NOMO-1 (cell line): Measurements from ENCODE around the gene GCH1.
"Not testable (repeated sequence)": the region's sequence is repeated elsewhere in the genome, so short reads cannot be mapped to it uniquely, and the experiment has no call there.

Experiments used
- DNase-seq, 2 experiments: peaks; one replicate each; lab custom pipeline; 2025; ENCODE audit not compliant: unreplicated experiment in 2 of 2; lab: John Stamatoyannopoulos, UW

The GCH1 gene, protein sequence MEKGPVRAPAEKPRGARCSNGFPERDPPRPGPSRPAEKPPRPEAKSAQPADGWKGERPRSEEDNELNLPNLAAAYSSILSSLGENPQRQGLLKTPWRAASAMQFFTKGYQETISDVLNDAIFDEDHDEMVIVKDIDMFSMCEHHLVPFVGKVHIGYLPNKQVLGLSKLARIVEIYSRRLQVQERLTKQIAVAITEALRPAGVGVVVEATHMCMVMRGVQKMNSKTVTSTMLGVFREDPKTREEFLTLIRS

DNA sequence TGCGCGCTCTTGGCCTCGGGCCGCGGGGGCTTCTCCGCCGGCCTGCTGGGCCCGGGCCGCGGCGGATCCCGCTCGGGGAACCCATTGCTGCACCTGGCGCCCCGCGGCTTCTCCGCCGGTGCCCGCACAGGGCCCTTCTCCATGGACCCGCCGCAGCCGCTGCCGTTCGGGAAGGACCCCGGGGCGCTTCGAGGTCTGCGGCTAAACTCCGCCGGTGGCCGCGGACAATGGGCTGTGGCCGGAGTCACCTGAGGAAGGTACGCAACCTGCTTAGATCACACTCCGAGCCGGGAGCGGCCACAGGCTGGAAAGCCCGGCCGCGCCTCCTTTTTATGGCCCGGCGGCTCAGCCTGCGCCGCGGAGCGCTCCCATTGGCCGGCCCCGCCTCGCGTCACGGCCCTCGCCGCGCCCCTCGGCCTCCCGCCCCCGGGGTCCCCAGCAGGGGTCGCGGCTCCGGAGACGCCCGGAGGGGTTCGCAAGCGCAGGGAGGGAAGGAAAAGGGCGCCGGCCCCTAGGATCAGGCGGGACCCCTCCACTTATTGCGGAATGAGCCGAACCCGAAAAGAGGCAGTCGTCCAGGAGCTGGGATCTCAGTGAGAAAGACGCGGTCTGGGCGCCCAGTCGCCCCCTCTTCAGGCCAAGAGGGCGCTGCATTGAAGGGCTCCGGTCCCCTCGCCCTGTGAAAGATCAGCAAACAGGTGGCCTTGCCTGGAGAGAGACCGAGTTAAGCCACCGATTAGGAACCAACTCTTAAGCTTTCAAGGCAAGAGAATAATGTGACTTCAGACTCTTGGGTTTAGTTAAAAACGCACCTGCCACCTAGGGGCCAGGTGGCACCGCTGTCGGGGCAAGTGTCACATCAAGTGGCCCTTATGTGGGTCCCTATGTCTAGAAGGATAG, at the start of gene GCH1:
Gene GCH1 (minus strand): TSS at position 306 of the 900 bp plus-strand sequence. CDS start 163 bp downstream, at position 143.
- peak; percentile 48 to 67 for DNase-seq

DNA sequence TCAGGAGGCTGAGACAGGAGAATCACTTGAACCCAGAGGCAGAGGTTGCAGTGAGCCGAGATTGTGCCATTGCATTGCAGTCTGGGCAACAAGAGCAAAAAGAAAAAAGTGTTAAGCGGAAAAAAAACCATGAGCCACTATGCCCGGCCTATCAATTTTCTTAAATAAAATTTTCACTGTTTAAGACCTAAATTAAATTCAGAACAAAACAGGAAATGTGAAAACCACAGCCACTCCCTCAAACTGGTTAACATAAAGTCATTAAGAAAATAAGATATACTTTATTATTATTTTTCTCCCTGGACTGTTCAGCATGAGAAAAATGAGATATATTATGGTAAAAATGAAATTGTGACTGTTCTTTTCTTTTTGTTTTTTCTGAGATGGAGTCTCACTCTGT, 44.6 kb upstream of the GCH1 start:
- no peak for DNase-seq

DNA sequence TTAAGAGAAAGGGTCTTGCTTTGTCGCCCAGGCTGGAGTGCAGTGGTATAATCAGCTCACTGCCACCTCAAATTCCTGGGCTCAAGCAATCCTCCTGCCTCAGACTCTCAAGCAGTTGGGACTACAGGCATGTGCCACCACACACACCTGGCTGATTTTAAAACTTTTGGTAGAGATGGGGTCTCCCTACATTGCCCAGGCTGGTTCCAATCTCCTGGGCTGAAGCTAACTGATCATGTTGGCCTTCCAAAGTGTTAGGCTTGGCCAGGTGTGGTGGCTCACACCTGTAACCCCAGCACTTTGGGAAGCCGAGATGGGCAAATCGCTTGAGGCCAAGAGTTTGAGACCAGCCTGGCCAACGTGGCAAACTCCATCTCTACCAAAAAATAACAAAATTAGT, 43.9 kb upstream of the GCH1 start:
- no peak for DNase-seq

DNA sequence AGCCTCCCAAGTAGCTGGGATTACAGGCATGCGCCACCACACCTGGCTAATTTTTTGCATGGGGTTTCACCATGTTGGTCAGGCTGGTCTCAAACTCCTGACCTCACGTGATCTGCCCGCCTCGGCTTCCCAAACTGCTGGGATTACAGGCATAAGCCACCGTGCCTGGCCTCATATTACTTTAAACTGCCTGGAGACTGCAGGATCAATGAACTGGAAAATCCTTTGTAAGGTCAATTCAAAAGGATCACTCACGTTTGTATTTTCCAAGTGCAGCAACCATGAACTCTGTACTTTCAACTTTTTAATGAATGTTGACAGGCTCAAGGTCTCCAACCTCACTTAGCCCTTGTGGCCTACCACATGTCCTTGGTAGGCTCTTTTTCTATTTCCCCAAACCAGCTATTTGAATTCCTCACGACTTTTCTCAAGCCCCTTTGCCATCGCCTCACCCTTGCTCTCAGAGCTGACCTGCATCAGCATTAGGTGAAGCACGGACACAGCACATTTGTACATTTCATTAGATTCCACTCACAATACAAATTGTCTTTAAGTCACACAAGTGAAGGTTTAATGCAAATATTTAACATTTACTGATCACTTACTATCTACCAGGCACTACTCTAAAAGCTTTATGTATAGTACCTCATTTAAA, 42.2 kb upstream of the GCH1 start:
- no peak for DNase-seq

DNA sequence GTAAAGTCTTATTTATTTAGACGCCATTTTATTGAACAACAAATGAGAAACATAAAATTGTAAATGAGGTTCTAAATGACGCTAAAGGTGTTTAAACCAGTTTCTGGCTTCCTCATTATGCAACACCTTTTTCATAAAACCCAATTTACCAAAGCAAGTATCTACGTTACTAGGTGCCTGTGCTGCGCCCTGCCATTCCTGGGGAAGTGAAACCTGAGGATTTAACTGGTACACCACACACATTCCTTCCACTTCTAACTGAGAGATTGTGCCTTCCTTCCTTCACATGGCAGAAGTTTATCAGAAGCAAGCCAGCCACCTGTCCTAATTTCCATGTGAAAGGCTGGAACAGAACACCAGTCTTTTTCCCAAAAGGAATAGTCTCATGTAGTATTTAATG, 40.3 kb upstream of the GCH1 start:
- peak; percentile 66 to 83 for DNase-seq

DNA sequence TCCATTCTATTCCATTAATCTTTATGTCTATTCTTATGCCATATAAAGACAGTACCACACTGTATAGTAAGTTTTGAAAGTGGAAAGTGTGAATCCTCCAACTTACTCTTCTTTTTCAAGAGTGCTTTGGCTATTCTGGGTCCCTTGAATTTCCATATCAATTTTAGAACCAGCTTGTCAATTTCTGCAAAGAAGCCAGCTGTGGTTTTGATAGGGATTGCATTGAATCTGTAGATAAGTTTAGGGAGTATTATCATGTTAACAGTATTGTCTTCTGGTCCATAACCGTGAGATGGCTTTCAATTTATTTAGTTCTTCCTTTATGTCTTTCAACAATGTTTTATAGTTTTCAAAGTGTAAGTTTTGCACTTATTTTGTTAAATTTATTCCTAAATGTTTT, 34.2 kb upstream of the GCH1 start:
- no peak for DNase-seq

DNA sequence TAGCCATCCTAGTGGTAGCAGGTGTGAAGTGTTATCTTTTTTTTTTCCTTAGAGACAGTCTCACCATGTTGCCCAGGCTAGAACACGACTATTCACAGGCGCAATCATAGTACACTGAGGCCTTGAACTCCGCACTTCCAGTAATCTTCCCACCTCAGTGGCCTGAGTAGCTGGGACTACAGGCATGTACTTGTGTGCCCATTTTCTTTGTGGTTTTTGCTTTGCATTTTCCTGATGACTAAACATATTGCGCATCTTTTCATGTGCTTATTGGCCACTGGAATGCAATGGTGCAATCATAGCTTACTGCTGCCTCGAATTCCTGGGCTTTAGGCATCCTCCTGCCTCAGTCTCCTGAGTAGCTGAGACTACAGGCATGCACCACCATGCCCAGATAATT, 33.3 kb upstream of the GCH1 start:
- DNase-seq: no peak

DNA sequence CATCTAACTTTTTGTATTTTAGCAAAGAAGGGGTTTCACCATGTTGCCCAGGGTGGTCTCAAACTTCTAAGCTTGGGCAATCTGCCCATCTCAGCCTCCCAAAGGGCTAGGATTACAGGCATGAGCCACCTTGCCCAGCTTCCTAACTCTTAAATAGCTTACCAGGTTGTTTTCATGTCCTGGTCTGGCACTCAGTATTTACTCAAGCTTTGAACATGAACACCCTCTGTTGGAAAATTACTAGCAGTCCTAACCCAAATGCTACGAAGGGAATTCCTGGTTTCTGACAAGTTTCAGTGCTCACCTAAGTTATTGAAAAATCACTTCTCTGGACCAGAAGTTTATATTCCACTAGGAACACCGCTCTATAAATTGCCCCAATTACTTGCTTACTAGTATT, 32.5 kb upstream of the GCH1 start:
- DNase-seq: no peak

DNA sequence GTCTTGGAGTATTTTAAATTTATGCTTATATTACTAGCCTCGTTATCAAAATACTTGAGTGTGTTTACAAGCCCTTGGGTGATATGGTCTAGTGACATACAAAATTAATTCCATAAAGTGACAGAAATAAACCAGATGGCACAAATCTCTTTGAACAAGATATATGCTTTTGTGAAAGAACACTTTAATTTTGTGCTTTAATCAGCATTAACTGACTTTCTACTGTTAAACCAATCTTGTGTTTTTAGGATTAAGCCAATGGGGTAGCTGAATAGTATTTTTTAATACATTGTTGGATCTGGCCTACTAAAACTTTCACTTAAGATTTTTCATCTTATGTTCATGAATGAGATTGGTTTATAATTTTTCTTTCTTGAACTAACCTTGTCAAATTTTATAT, 30.4 kb upstream of the GCH1 start:
- no peak for DNase-seq

DNA sequence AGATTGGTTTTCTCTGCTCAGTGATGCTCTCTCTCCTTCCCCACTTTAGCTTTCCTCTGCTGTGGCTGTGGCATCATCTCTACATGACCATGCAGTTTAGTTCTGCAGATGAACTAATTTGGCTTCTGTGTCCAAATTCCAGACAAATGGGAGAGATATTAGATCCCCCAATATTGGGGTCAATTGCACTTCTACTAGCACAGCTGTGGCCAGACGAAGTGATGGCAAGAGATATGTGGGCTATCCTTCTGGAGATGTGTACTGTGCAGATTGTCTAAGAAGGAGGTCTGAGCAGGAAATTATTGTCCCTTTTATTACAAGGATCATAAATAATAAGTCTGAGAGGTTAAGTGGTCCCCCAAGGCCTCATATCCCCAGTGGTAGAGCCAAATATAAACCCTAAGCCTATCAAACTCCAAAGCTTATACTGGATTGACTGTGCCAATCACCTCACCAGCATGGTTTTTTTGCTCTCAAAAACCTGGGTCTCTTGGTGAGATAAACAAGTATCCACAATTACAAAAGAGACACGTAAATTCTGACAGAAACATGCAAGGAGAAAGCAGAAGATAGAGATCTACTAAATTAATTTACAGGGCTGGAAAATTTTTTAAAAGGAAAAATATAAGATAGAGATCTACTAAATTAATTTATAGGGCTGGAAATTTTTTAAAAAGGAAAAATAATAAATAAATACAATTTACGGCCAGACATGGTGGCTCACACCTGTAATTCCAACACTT, 29.1 kb upstream of the GCH1 start:
- no peak for DNase-seq

DNA sequence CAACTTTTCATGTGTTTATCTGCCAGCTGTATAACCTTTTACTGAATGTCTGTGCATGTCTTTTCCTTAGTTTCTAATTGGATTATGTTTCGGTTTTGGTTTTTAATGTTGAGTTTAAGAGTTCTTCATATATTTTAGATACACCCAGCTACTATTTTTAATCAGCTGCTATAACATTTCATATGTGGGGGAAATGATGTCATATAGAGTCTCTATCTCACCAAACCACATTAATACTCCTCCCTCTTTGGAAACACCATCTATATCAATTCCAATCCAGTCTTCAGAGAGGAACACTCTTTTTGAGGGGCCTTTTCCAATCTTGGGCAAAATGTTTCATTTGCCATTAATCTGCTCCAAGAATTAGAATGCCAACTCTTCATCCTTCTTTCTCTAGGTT, 28.5 kb upstream of the GCH1 start:
- no peak for DNase-seq

DNA sequence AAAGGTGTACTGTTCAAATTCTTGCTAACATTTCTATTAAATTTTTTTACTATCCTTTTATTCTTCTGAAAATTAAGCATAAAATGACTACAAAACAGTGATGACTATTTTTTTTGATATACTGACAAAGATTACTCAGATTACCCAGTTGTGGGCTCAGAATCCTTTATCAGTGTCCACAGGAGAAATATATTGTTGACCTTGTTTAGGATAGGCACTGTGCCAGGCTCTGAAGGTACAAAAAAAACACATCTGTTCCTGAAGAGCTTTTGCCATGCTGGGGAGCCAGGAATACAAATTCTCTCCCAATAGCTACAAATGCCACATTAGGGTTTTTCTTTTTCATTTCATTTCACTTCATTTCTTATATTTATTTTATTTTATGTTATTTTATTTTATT, 26.9 kb upstream of the GCH1 start:
- DNase-seq: no peak

DNA sequence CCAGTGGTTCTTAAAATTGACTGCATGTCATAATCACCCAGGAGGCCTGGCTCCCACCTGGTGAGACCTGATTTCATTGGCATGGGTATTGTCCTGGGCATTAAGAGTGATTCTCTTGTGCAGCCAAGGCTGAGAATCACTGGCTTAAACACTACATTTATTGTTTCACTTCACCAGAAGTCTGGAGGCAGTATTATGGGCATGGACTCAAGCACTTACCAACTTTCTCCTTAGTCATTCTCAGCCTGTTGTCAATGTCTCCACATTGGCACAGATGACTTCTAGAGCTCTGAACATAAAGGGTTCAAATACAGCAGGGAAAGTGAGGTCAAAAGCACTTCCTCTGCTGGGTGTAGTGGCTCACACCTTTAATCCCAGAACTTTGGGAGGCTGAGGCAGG, 25.6 kb upstream of the GCH1 start:
- no peak for DNase-seq

DNA sequence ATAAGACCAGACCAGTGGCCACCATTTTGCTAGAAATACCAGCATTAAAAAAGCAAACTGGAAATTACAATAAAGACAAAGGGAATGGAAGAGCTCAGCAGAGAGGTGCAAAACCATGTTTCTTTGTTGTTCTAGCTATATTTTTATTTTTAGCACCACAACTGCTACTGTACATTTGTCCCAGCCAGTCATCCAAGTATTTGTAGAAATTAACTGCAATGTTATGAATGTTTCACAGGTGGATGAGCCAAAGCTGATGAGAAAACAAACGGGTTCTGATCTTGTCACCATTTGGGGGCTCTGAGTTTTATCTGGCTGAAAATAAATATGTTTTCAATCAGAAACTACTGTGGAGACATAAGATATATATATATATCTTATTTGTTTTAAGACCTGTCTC, 24.9 kb upstream of the GCH1 start:
- no peak for DNase-seq

DNA sequence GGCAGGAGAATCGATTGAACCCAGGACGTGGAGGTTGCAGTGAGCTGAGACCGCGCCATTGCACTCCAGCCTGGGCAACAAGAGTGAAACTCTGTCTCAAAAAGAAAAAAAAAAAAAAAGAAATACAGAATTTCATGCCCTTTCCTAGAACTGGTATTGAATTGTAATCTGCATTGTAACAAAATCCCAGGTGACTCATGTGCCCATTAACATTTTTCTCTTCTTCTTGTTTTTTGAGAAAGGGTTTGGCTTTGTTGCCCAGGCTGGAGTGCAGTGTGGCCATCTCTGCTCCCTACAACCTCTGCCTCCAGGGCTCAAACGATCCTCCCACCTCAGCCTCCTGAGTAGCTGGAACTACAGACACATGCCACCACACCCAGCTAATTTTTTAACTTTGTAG, 23.9 kb upstream of the GCH1 start:
- DNase-seq: not testable (repeated sequence)

DNA sequence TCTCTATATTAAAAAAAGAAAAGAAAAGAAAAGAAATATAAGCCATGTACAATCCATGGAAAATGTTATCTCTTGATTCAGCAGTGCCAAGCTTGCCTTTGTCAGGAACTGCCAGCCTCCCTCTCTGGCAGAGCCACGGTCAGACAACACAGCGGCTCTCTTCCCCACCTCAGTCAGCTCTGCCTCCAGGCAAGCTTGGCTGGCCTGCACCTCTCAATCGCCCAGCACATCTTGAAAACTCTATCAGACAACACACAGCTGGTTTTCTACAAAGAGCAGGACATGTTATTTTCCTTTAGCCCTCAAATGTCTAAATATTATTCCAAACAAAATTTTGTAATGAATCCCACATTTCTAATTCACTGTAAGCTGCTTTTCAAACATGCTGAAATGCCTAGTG, 20.0 kb upstream of the GCH1 start:
- no peak for DNase-seq

DNA sequence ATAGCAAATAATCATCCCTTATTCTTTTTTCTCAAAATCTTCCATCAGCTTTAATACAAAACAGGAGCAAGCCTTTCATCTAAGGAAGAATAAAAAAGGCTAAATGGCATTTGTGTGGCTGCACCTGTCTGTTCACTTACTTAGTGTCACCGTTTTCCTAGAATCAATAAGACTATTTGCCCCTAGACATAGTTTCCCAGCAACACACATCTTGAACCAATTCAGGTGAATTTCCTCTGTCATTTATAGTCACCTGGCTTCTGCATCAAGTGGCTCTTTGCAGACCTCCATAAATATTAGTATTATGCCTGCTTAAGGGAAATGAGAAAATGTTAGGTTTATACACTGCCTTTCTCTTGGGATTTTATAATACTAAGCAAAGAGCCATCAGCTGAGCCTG, 17.4 kb upstream of the GCH1 start:
- no peak for DNase-seq

DNA sequence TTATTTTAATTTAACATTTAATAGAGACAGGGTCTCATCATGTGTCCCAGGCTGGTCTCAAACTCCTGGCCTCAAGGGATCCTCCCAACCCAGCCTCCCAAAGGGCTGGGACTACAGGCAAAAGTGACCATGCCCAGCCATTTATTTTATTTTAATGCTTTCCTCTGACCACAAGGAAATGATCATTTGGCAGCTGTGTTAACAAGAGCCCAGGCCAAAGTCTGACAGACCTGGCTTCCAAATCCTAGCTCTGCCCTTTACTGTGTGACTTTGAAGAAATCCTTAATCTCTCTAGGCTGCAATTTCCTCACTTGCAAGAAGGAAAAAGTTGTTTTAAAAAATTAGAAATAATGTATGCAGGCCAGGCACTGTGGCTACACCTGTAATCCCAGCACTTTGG, 16.7 kb upstream of the GCH1 start:
- DNase-seq: no peak

DNA sequence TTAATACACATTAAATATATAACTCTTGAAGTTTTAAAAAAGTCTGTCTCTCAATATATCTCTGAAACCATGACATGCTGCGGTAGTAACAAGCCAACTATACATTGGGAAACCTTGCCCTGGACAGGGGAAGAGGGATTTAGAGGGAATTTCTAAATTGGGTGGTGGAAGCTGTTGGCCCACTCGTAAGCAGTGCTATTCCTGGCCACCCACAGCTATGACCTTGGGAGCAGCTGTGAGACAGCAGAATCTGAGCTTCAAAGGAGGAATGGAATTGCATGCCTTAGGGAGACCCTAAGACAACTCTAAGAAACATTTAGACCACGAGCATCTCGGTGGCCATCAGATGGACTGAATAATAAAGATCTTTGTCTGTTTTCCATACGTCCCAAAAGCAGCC, 15.8 kb upstream of the GCH1 start:
- no peak for DNase-seq

DNA sequence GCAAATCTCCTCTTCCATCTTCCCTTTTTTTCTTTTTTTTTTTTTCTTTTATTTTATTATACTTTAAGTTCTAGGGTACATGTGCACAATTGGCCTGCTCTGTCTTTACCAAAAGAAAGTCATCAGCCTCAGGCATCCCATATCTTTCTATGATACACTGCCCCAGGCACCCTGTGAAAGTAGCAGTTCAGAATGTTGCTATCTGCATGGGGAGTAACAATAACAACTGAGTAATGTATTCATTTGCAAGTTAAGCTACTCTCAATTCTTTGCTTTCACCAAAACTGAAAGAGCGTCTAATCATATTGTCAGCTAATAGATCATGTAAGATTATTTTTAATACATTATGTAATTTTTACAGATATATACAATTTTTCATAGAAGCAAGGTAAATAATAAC, 13.5 kb upstream of the GCH1 start:
- DNase-seq: no peak
